ENCODE measurements around the gene RAB11FIP3. TPM values are rescaled to one million over a fixed set of nuclear protein-coding genes. Genes with fewer than 3 reads are reported as not detected.
A peak's percentile ranks its signal among the peaks of the same experiment; 100 is the strongest.
"Not testable (repeated sequence)": the region's sequence is repeated elsewhere in the genome, so short reads cannot be mapped to it uniquely, and the experiment has no call there.

Gene RAB11FIP3
- 100 to 1,000 TPM in 2 of 4 donors, 10 to 100 TPM in 2; 55.5 to 136 (median 106) TPM for total RNA-seq

GRCh38 chr16:425082-425718 is at the start of gene RAB11FIP3:
Gene RAB11FIP3 (plus strand): TSS chr16:425649. CDS start chr16:426007, 358 bp downstream.
- Histone ChIP-seq H3K36me3 (no peaks in the 10 kb centered on the region), H3K9me3 (no peaks in the 10 kb centered on the region), H3K4me1 (peaks cover 0 to 23% (median 10%) of the 10 kb centered on the region in 4 donors), H3K27me3 (no peaks in the 10 kb centered on the region), H3K4me3 (peak within 1 kb of the TSS; percentile 51 to 72 (median 64)), H3K27ac (peak within 1 kb of the TSS; percentile 74 to 90 (median 90))
- peak in 1 of 2 donors; percentile 52 for TF ChIP-seq POLR2A (IDR thresholded peaks at IDR 0.05)
- peak in 4 of 6 experiments; percentile 19 to 33 (median 22) for TF ChIP-seq CTCF (IDR thresholded peaks at IDR 0.05)
- DNase-seq = peak; percentile 83 to 92 (median 85)

GRCh38 chr16:375927-376816 is 49.3 kb upstream of the RAB11FIP3 start:
- Histone ChIP-seq H3K9me3 (no peaks in the 10 kb centered on the region), H3K4me1 (peaks cover 0 to 27% (median 5%) of the 10 kb centered on the region in 4 donors), H3K27me3 (no peaks in the 10 kb centered on the region), H3K36me3 (peaks cover 0 to 59% (median 0%) of the 10 kb centered on the region in 3 donors), H3K27ac (no peak overlapping the region), H3K4me3 (no peak overlapping the region)
- TF ChIP-seq CTCF (IDR thresholded peaks at IDR 0.05) (no peak), POLR2A (IDR thresholded peaks at IDR 0.05) (no peak)
- DNase-seq = no peak

- Histone ChIP-seq H3K27me3 (no peaks in the 10 kb centered on the region), H3K9me3 (no peaks in the 10 kb centered on the region), H3K27ac (no peak overlapping the region), H3K36me3 (peaks cover 0 to 53% (median 0%) of the 10 kb centered on the region in 3 donors), H3K4me3 (no peak overlapping the region), H3K4me1 (peaks cover 0 to 25% (median 4%) of the 10 kb centered on the region in 4 donors)
- TF ChIP-seq POLR2A (IDR thresholded peaks at IDR 0.05) (no peak), CTCF (IDR thresholded peaks at IDR 0.05) (no peak)
- DNase-seq = no peak
These were observed 48.5 kb upstream of the RAB11FIP3 start for GRCh38 chr16:376817-377418.

GRCh38 chr16:377419-377951 is 48.0 kb upstream of the RAB11FIP3 start:
- H3K27me3 ChIP-seq = no peaks in the 10 kb centered on the region
- H3K27ac ChIP-seq = no peak overlapping the region
- no peak for TF ChIP-seq POLR2A (IDR thresholded peaks at IDR 0.05)
- TF ChIP-seq CTCF (IDR thresholded peaks at IDR 0.05) = no peak
- no peaks in the 10 kb centered on the region for H3K9me3 ChIP-seq
- peaks cover 0 to 25% (median 4%) of the 10 kb centered on the region in 4 donors for H3K4me1 ChIP-seq
- no peak for DNase-seq
- H3K36me3 ChIP-seq = peaks cover 0 to 48% (median 0%) of the 10 kb centered on the region in 3 donors
- no peak overlapping the region for H3K4me3 ChIP-seq

GRCh38 chr16:378113-378820 is 47.2 kb upstream of the RAB11FIP3 start:
- peaks cover 0 to 28% (median 4%) of the 10 kb centered on the region in 4 donors for H3K4me1 ChIP-seq
- H3K27ac ChIP-seq, H3K9me3 ChIP-seq, DNase-seq, H3K4me3 ChIP-seq, H3K27me3 ChIP-seq: not testable (repeated sequence)
- H3K36me3 ChIP-seq = peaks cover 0 to 41% (median 0%) of the 10 kb centered on the region in 3 donors
